Liver (tissue), 3 donors: ENCODE results near the gene SLC25A29.

ENCODE experiments used
- ATF3 ChIP-seq: IDR thresholded peaks from 2 replicates; pipeline ENCODE4 v1.6.1; 2016; ENCODE audit warnings: antibody characterized with exemption
- CTCF ChIP-seq: fragments of 150-350 bp; IDR thresholded peaks from 2 replicates; pipeline ENCODE4 v1.5.1; 2017; ENCODE audit warnings: improper control_type of control experiment, low read depth, low read length; ENCODE audit not compliant: missing input control
- FOXA1 ChIP-seq: IDR thresholded peaks from 2 replicates; pipeline ENCODE4 v1.6.1; 2016; ENCODE audit warnings: antibody characterized with exemption
- GABPA ChIP-seq, 2 donors: IDR thresholded peaks in 1 of 2; conservative IDR thresholded peaks in 1 of 2; 2 replicates each; pipeline ENCODE4 v1.6.1; 2016; ENCODE audit warnings: antibody characterized with exemption in 2 of 2, mild to moderate bottlenecking in 1 of 2, moderate library complexity in 1 of 2
- HNF4A ChIP-seq, 2 donors: conservative IDR thresholded peaks; 2 replicates each; pipeline ENCODE4 v1.6.1; 2016; ENCODE audit warnings: antibody characterized with exemption in 2 of 2, mild to moderate bottlenecking in 2 of 2
- HNF4G ChIP-seq: IDR thresholded peaks from 2 replicates; pipeline ENCODE4 v1.6.1; 2016; ENCODE audit warnings: antibody characterized with exemption
- MAX ChIP-seq: IDR thresholded peaks from 2 replicates; pipeline ENCODE4 v1.6.1; 2016; ENCODE audit warnings: antibody characterized with exemption
- NR2F2 ChIP-seq: IDR thresholded peaks from 2 replicates; pipeline ENCODE4 v1.6.1; 2016; ENCODE audit warnings: antibody characterized with exemption
- RAD21 ChIP-seq, 2 donors: IDR thresholded peaks; 2 replicates each; pipeline ENCODE4 v1.6.1; 2016; ENCODE audit warnings: antibody characterized with exemption in 2 of 2, mild to moderate bottlenecking in 2 of 2
- REST ChIP-seq: IDR thresholded peaks from 2 replicates; pipeline ENCODE4 v1.6.1; 2016; ENCODE audit warnings: antibody characterized with exemption, mild to moderate bottlenecking
- SP1 ChIP-seq: IDR thresholded peaks from 2 replicates; pipeline ENCODE4 v1.6.1; 2018; ENCODE audit warnings: antibody characterized with exemption, mild to moderate bottlenecking
- TAF1 ChIP-seq: conservative IDR thresholded peaks from 2 replicates; pipeline ENCODE4 v1.6.1; 2016; ENCODE audit warnings: antibody characterized with exemption, mild to moderate bottlenecking
- YY1 ChIP-seq: IDR thresholded peaks from 2 replicates; pipeline ENCODE4 v1.6.1; 2016; ENCODE audit warnings: antibody characterized with exemption, mild to moderate bottlenecking
- ZBTB33 ChIP-seq: IDR thresholded peaks from 2 replicates; pipeline ENCODE4 v1.6.1; 2016; ENCODE audit warnings: antibody characterized with exemption
- donor health status: healthy.
- donor health status: healthy.

- no peak for TF ChIP-seq CTCF
- no peak for TF ChIP-seq MAX
- no peak for TF ChIP-seq GABPA (IDR thresholded peaks at IDR 0.05 in 1 of 2, conservative IDR thresholded peaks at IDR 0.05 in 1 of 2)
- no peak for TF ChIP-seq SP1
- TF ChIP-seq FOXA1 = no peak
- TF ChIP-seq REST = no peak
- TF ChIP-seq RAD21 (IDR thresholded peaks at IDR 0.05) = no peak
- no peak for TF ChIP-seq TAF1
- no peak for TF ChIP-seq HNF4G
- no peak for TF ChIP-seq ZBTB33
- TF ChIP-seq YY1 = no peak
- no peak for TF ChIP-seq ATF3
- no peak for TF ChIP-seq HNF4A (conservative IDR thresholded peaks at IDR 0.05)
- TF ChIP-seq NR2F2 = no peak
These were observed 55.3 kb downstream of the SLC25A29 start for GRCh38 chr14:100250732-100251465.
